NCI-H82 treated with DMSO at 0.1 percent for 48 hours (cell line): ENCODE data around the gene SYTL3.
"Not testable (repeated sequence)": the region's sequence is repeated elsewhere in the genome, so short reads cannot be mapped to it uniquely, and the experiment has no call there.

Experiments
- DNase-seq: peaks from one replicate; lab custom pipeline; 2025; ENCODE audit not compliant: unreplicated experiment; lab: John Stamatoyannopoulos, UW

Gene SYTL3

DNA sequence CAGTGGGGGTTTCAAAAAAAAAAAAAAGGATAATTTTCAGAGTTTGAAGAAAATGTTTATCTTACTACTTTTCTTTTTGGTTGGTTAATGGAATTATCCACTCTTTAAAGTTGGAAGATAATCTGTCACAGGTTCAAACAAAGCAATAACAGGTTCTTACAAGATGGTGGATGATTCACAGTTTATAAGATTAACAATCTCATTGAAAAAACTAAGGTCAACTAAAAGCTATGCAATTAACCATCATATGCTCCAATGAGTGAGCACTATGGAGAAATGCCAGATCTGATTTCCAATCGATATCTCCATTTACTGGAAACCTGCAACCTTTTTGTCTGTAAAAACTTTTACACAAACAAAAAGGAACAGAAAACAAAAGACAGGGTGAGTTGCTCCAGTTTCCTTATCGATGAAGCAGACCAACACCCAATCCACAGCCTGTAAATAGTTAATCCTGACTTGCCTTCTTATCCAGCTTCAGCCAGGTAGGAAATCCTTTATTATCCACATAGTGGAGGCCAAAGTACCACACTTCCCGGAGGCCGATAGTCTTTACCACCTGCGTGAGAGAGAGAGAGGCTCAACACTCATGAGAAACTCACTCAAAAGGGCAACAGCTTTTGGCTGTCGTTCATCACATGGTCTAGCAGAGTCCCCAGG, 136.9 kb downstream of the SYTL3 start:
- no peak for DNase-seq

DNA sequence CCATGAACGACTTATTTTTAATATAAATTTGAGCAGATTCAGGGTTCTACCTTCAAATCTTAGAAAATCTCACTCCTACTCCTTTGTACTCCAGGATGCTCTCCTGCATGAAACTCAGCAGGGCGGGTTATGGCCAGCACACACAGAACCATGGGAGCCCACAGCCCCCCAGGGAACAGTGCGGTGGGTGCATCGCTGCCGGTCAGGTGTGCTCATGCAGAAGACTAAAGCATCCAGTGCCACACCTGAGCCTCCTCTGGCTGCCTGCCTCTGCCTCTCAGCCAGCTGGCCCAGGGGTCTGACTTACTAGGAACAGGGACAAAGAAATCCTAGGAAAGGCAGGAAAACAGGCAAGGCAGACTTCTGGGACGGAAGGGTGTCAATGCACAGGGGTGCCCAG, 137.5 kb downstream of the SYTL3 start:
- no peak for DNase-seq

DNA sequence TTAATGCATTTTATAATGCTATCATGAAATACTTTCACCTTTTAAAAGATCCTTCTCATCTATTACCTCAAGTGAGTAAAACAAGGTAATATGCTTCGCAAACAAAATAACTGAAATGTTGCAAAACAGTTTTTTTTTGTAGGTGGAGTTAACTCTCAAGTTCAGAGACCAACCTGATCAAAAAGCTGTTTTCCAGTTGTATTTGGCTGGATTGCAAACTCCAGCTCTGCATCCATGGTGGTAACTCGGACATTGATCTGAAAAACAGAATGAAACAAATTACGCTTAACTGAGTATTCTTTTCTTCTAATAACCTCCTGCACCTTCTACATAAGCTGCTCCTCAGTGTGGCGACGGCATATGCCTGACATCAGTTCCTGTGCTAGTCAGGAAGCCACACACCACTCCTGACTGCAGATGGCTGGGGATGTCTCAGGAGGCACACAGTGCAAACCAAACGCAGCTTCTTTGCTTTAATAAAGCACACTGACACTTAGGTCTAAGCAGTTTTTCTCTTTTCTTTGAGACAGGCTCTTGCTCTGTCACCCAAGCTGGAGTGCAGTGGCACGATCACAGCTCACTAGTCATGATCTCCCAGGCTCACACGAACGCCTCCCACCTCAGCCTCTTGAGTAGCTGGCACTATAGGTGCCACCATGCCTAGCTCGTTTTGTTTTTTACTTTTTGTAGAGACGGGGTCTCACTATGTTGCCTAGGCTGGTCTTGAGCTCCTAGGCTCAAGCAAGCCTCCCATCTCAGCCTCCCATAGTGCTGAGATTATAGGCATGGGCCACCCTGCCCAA, 139.5 kb downstream of the SYTL3 start:
- DNase-seq = no peak

DNA sequence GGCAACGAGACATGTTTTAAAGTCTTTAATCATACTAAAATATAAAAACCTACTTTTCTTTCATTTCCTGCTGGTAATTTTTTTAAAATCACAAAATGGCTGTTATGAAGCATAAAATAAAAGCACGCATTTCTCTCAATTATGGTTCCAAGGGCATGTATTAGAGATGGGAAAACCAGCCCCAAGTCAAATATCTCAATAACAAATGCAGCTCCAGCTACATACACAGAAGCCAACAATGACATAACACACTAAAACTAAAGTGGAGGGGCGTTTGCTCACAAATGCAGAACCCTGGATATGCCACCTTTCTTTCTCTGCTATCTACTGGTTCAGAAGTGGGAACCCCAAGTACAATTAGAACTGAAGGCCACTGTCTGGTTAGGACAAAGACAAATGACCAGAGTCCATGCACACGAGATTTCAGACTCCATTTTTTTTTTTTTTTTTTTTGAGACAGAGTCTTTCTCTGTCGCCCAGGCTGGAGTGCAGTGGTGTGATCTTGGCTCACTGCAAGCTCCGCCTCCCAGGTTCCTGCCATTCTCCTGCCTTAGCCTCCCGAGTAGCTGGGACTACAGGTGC, 141.5 kb downstream of the SYTL3 start:
- DNase-seq = no peak

DNA sequence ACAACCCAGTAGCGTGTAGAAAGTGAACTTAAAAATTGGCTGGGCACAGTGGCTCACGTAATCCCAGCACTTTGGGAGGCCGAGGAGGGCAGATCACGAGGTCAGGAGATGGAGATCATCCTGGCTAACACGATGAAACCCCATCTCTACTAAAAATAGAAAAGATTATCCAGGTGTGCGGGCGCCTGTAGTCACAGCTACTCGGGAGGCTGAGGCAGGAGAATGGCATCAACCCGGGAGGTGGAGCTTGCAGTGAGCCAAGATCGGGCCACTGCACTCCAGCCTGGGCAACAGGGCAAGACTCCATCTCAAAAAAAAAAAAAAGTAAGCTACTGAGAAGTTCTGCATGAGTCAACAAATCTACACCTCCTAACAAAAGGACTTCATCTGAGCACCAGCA, 142.7 kb downstream of the SYTL3 start:
- not testable (repeated sequence) for DNase-seq

DNA sequence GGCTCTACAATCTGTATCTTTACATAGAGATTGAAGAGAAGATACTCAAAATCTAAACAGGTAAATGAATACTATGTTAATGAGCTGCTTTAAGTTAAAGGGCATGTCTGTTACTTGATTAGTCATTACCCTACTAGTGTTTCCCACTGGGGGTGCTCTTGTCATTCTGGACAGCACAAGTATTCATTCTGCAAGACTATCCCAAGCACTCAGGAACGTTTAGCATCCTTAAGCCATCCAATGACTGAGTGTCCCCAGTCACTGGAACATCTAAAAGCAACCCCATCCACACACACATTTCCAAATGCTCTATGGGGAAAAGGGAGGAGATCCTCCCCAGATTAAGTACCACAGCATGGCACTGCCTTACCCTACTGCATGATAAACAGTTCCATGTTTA, 143.6 kb downstream of the SYTL3 start:
- no peak for DNase-seq

DNA sequence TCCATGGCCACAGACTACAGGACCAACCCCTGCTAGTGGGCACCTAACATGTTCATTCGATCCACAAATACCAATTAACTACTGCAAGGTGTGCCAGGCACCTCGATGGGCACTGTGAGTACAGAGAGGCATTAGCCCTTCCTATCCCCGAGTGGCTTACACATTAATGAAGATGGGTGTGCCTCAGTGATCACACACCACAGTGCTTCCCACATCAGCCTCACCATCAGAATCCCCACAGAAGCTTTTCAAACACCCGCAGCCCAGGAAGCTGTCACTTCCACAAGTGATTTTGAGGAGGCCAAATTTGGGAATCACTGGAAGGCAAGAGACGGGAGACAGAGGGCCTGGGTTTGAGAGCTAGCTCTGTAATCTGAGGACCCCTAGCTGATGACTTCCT, 145.7 kb downstream of the SYTL3 start:
- no peak for DNase-seq

DNA sequence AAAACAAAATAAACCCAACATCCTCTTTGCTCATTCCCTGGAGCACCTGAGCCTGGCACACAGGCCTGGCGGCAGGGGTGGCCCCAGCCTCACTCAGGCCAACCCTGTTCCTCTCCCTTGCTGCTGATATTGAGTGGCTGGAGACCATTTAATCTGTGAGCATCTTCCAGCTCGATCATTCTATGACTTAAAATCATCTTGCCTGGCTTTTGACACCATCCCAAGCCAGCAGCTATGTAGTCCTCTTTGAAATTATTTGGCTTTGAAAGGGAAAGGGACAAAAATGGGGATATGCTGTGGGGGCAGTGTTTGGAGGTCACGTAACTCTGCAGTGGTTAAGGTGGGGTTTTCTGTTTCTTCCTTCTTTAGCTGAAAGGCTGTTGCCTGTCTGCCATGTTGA, 146.5 kb downstream of the SYTL3 start:
- no peak for DNase-seq

DNA sequence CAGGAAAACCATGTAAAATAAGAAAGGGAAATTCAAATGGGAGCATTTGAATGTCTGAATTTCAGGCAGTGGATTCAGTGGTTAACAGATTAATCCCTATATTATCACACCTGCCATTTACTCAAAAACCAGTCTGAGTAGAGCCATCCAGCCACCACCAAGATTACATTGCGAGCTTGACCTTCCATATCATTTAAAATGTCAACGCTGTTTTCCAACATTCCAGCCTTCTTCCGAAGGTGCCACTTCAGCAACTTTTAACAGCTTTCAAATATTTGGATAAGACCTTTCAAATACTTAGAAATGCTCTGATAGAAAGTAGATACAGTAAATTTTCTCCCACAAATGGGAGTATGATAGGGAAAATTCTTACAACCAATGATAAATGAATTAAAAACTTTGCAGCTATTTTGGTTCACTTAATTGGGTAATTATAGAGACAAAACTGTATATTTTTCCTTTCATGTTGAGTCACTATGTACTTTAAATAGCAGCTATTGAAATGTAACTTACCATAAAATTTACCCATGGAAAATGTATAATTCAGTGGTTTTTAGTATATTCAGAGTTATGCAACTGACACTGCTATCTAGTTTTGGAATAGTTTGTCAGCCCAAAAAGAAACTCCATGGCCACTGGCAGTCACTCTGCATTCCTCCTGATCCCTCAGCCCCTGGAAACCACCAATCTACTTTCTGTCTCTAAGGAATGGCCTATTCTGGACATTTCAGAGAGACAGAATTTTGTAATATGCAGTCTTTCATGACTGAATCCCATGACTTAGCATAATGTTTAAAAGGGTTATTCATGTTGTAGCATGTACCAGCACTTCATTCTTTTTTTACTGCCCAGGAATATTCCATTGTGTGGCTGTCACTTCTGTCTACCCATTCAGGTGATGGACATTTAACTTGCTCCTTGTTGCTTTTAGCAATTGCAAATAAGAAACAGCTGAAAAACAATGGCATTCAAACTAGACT, 147.8 kb downstream of the SYTL3 start:
- no peak for DNase-seq

DNA sequence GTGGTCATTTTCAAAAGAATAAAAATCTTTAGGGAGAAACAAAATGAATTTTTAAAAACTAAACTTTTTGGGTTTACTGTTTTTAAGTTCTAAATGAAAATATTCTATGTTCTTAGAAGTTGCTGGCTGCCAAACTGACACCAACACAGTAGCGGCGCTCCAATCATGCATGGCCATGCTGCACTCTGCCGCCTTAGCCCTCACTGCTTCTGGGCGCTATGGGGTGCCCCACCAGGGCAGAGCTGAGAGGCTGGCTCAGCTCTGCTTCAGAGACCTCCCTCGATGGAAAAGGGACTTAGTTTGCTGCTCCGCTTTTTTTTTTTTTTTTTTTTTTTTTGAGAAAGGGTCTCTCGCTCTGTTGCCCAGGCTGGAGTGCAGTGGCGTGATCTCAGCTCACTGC, 148.5 kb downstream of the SYTL3 start:
- DNase-seq = no peak

DNA sequence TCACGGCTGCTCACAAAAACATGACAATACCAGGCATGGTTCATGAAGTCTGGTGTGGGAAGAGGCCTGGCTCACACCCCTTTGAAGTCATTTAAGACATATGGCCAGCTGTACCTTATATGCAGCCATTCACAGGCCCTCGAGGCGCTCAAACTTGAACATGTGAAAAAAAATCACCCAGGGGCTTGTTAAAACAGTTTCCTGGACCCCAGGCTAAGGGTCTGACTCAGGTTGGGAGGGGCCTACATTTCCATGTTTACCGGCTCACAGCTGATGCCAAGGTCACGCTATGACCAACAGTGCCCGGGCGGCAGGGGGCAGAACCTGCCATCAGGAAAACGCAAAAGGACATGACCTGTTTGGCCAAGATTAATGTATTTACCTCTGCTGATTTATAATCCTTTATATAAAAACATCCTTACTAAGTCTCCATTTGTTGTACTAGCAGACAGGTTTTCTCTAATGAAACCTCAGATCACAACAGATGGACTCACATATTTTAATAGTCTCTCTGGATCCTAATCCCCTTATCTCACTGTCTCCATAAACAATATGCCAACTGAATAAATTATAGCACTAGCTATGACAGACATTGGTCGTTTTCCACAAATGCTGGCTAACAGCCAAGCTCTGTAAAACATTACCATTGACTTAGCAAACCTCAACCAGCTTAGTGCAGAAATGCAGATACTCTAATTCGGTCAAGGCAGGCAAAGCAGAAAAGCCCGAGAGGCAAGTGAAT, 149.4 kb downstream of the SYTL3 start:
- peak; percentile 96 for DNase-seq

DNA sequence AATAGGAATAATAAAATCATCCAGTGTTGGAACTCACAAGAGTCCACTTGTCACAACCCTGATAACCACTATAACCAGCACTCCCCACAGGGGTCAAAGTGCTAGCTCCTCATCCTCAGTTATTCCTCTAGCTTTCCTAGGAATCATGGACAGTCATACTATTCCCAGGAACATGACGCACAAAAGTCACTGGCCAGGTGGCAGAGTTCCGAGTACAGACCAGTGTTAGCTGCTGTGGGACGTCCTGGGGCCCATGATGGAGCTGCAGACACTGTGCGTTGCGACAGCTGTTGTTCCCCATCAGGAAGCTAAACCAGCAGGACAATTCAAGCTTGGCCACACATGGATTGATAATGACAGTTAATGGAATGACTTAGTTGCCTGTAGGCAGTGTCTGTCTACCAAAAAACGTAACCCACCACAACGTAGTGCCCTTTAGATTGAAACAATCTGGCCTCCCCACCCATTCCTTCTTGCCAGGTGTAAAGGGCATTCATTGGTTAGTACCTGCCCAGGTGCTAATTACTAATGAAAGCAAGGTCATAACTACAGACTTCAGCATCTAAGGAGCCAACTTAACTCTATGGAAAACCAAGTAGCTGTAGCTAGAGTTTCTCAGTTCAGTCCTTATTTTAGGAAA, 151.9 kb downstream of the SYTL3 start:
- no peak for DNase-seq

DNA sequence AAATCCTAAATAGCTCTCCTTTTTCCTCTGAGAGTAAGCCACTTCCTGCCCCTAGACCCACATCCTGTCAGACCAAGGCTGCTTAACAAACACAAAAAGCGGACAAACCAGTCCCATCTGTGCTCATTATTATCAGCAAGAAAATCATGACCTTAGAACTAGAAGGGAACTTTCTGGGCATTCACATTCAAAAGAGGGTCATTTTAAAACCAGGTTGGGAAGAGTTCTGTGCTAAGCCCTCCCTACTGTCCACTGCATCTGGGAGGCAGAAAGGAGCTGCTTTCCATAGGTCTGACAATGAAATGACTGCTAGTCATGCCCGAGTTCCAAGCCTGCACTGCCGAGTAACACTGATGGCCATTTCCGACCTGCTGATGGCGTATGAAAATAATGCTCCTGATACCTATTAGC, 153.9 kb downstream of the SYTL3 start:
- no peak for DNase-seq

DNA sequence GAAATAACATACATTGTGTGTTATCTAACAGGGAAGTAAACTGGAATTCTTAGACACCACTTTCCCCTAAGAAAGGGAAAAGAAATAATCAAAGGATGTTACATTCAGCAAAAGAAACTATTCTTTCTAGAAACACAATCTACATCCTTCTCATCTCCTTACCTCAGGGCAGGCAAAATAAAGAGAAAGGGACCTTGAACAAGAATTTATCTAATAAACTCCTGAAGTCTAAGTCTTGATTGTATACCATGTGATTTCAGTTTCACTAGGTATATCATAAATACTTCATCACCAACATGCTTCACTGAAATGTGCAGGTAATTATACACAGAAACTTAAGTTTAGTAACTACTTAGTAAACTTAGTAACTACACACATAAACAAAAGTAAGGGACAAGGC, 154.4 kb downstream of the SYTL3 start:
- no peak for DNase-seq

DNA sequence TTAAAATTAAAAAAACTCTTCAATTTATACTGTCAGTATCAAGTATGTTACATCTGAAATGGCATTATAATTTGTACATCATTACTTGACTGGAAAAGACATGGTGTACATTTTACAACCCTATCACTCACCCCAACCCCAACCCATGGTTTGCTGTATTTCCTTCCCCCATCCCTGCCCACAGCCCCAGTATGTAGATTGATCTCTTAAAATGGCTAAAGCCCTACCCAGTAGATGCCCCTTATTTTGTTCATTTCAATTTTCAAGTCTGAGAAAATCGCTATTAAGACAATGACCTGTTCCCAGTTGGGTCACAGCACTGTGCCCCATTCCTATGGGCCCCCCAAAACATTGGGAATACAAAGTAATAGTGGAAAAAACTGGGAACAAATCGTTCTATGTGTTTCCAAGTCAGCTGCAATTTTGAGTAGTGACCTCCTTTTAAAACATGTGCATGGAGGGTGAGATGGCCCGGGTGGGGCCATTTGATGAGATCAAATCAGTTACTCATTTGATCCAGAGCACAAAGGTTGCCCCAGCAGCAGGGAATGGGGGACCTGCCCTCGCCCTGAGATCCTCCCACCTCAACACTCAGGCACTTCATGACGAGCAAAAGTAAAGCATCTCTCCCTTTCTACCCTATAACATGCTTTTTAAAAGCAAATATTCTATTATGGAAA, 156.0 kb downstream of the SYTL3 start:
- no peak for DNase-seq

DNA sequence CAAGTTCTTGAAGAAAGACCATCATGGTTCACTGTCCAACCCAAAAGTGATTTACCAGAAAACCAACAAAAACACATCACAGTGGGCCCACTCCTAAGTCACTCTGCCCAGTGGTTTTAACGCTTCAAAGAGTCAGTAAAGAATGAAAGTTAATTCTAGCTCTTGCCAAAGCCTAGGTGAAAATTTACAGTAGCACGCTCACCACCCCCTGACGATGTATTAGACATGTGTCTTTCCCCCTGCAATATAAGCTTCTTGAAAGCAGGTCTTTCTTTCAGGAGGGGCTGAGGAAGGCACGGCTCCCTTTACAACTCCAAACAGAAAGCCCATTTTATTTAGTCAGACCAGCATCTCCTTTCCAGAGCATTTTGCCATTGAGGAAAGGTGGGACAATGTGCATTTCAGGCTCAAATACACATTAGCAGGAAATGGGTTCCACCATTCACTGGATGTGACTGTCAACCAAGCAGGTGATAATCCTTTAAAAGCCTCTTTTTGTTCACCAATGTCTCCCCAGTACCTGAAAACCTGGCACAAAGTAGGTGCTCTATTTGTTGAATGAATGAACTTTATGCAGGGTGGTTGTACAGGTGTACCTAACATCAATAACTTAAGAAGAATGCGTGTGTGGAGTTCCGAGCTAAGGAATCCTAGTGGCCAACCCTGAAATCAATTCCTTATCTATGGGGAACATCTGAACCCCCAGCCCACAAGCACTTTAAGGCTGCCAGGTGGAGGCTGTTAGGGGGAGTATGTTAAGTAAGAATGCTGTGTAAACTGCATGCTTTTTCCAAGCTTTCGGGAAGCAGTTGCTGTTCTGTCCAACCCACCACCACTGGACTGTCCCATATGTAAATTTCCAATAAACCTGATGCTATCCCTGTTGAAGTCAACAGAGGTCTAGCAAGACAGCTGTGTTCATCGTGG, 157.9 kb downstream of the SYTL3 start:
- no peak for DNase-seq

DNA sequence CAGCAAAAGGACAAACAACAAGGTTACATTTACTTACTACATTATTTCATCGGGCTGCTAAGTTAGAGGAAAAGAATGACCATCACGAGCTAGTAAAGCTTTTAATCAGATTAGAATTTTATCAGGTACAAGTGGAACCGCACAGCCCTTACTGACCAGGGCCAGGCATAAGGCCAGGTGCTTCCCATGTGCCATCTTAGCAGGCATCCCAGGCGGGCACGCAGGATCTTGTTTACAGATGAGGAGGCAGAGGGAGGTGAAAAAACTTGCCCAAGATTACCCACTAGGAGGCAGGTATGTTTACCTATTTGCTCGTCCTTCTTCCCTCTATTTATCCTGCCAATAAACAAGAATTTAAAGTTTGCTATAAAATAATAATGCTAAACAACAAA, 158.6 kb downstream of the SYTL3 start:
- no peak for DNase-seq

DNA sequence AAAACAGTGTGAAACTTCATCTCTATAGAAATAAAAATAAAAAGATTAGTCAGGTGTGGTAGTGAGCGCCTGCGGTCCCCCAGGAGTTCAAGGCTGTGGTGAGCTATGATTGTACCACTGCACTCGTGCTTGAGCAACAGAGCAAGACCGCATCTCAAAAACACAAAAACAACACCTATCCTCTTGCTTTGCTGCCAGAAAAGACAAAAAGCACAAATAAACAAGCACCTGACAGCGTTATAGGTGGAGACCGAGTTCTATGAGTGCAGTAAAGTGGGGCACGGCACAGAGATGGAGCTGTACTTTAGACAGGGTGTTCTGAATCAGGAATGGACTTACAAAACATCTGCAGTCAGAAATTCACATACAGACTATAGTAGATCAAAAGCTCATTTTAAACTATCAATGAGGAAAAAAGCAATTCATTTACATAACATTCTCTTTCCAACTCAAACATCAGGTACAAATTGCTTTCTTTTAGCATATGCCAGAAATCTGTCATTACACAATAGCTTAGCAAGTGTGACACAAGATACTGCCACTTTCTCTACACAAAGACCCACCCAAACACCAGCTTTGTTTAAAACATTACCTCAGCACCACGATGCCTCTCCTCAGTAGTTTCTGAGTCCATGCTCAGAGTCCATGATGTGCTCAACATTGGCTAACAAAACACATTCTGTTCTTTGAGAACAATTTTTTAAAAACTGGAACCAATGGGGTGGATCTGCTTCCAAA, 159.3 kb downstream of the SYTL3 start:
- no peak for DNase-seq
